Neuron (in vitro differentiated cells): ENCODE results near the gene ACTL6B.
A peak's percentile ranks its signal among the peaks of the same experiment; 100 is the strongest.

ENCODE experiments used
- H2AFZ ChIP-seq: one replicate; pipeline ENCODE4 v1.6.1; 2013; ENCODE audit warnings: low read depth, mild to moderate bottlenecking, inconsistent platforms, low read length, moderate library complexity
- H3K27me3 ChIP-seq: one replicate; pipeline ENCODE4 v1.6.1; 2013; ENCODE audit warnings: low read length; ENCODE audit not compliant: insufficient read depth
- H3K36me3 ChIP-seq: one replicate; pipeline ENCODE4 v1.6.1; 2013; ENCODE audit warnings: low read length; ENCODE audit not compliant: insufficient read depth
- H3K4me1 ChIP-seq: one replicate; pipeline ENCODE4 v1.6.1; 2013; ENCODE audit warnings: low read length; ENCODE audit not compliant: insufficient read depth
- H3K4me3 ChIP-seq: 2 replicates; pipeline ENCODE4 v1.5.1; 2013; ENCODE audit warnings: mild to moderate bottlenecking, low read length, moderate library complexity
- H3K9me3 ChIP-seq: one replicate; pipeline ENCODE4 v1.6.1; 2013; ENCODE audit warnings: low read length

The ACTL6B gene

GRCh38 chr7:100621554-100621953 is 34.7 kb downstream of the ACTL6B start:
- H3K36me3 ChIP-seq = no peaks in the 10 kb centered on the region
- H2AFZ ChIP-seq = no peak overlapping the region
- no peaks in the 10 kb centered on the region for H3K9me3 ChIP-seq
- H3K4me3 ChIP-seq = no peak overlapping the region
- no peaks in the 10 kb centered on the region for H3K4me1 ChIP-seq
- H3K27me3 ChIP-seq = no peaks in the 10 kb centered on the region

- Histone ChIP-seq H2AFZ (no peak overlapping the region), H3K4me3 (no peak overlapping the region)
Observed at GRCh38 chr7:100620804-100621203, 35.4 kb downstream of the ACTL6B start.

GRCh38 chr7:100620239-100620638 is 36.0 kb downstream of the ACTL6B start:
- peaks cover 2% of the 10 kb centered on the region for H3K36me3 ChIP-seq
- H3K4me3 ChIP-seq = no peak overlapping the region
- no peaks in the 10 kb centered on the region for H3K4me1 ChIP-seq
- H3K9me3 ChIP-seq = no peaks in the 10 kb centered on the region
- H3K27me3 ChIP-seq = no peaks in the 10 kb centered on the region
- H2AFZ ChIP-seq = no peak overlapping the region

More at GRCh38 chr7:100620804-100621203, 35.4 kb downstream of the ACTL6B start:
- H3K36me3 ChIP-seq = no peaks in the 10 kb centered on the region
- H3K27me3 ChIP-seq = no peaks in the 10 kb centered on the region
- no peaks in the 10 kb centered on the region for H3K4me1 ChIP-seq
- H3K9me3 ChIP-seq = no peaks in the 10 kb centered on the region

- Histone ChIP-seq H3K27me3 (no peaks in the 10 kb centered on the region), H3K4me1 (peaks cover 9% of the 10 kb centered on the region), H3K4me3 (no peak overlapping the region), H3K9me3 (no peaks in the 10 kb centered on the region), H3K36me3 (peaks cover 5% of the 10 kb centered on the region), H2AFZ (no peak overlapping the region)
Observed at GRCh38 chr7:100614308-100614861, 41.9 kb downstream of the ACTL6B start.

GRCh38 chr7:100613412-100614175 is 42.7 kb downstream of the ACTL6B start:
- peak overlapping the region; percentile 76 for H3K4me3 ChIP-seq
- H3K9me3 ChIP-seq = no peaks in the 10 kb centered on the region
- H3K27me3 ChIP-seq = no peaks in the 10 kb centered on the region
- peaks cover 9% of the 10 kb centered on the region for H3K4me1 ChIP-seq
- H3K36me3 ChIP-seq = peaks cover 5% of the 10 kb centered on the region
- no peak overlapping the region for H2AFZ ChIP-seq

GRCh38 chr7:100612730-100613390 is 43.4 kb downstream of the ACTL6B start:
- Histone ChIP-seq H3K27me3 (no peaks in the 10 kb centered on the region), H2AFZ (peak overlapping the region; percentile 47), H3K9me3 (no peaks in the 10 kb centered on the region), H3K4me1 (peaks cover 9% of the 10 kb centered on the region), H3K4me3 (peak overlapping the region; percentile 76), H3K36me3 (peaks cover 5% of the 10 kb centered on the region)

- Histone ChIP-seq H3K36me3 (peaks cover 5% of the 10 kb centered on the region), H3K4me1 (peaks cover 9% of the 10 kb centered on the region), H3K9me3 (no peaks in the 10 kb centered on the region), H2AFZ (peak within 1 kb of the TSS; percentile 47), H3K4me3 (peak within 1 kb of the TSS; percentile 76), H3K27me3 (no peaks in the 10 kb centered on the region)
Observed at GRCh38 chr7:100611983-100612729, 44.1 kb downstream of the ACTL6B start, which contains the start of gene MOSPD3. Gene MOSPD3 (plus strand): TSS chr7:100612540. CDS start chr7:100612792, 252 bp downstream.

- Histone ChIP-seq H2AFZ (no peak overlapping the region), H3K36me3 (peaks cover 3% of the 10 kb centered on the region), H3K27me3 (no peaks in the 10 kb centered on the region), H3K9me3 (no peaks in the 10 kb centered on the region), H3K4me1 (peaks cover 9% of the 10 kb centered on the region), H3K4me3 (no peak overlapping the region)
Observed at GRCh38 chr7:100609958-100610357, 46.3 kb downstream of the ACTL6B start.

- Histone ChIP-seq H3K4me1 (peaks cover 16% of the 10 kb centered on the region), H3K27me3 (no peaks in the 10 kb centered on the region), H3K4me3 (no peak overlapping the region), H2AFZ (no peak overlapping the region), H3K36me3 (no peaks in the 10 kb centered on the region), H3K9me3 (no peaks in the 10 kb centered on the region)
Observed at GRCh38 chr7:100607111-100607510, 49.1 kb downstream of the ACTL6B start.

- Histone ChIP-seq H3K4me3 (no peak overlapping the region), H2AFZ (no peak overlapping the region), H3K9me3 (no peaks in the 10 kb centered on the region), H3K4me1 (peaks cover 22% of the 10 kb centered on the region), H3K36me3 (no peaks in the 10 kb centered on the region), H3K27me3 (no peaks in the 10 kb centered on the region)
Observed at GRCh38 chr7:100606313-100606712, 49.9 kb downstream of the ACTL6B start.

GRCh38 chr7:100604976-100605911 is 51.0 kb downstream of the ACTL6B start:
- Histone ChIP-seq H3K36me3 (no peaks in the 10 kb centered on the region), H2AFZ (no peak overlapping the region), H3K9me3 (no peaks in the 10 kb centered on the region), H3K4me3 (peak overlapping the region; percentile 22), H3K4me1 (peaks cover 31% of the 10 kb centered on the region), H3K27me3 (no peaks in the 10 kb centered on the region)
